GM18519 (cell line): ENCODE measurements around the gene SLFN12L.

Experiments
- ATAC-seq: cut with Tn5 transposase; IDR thresholded peaks from one replicate; pipeline ENCODE4 v1.9.1; 2021; ENCODE audit warnings: mild to moderate bottlenecking, moderate library complexity; ENCODE audit not compliant: unreplicated experiment, low FRiP score

The SLFN12L gene

DNA sequence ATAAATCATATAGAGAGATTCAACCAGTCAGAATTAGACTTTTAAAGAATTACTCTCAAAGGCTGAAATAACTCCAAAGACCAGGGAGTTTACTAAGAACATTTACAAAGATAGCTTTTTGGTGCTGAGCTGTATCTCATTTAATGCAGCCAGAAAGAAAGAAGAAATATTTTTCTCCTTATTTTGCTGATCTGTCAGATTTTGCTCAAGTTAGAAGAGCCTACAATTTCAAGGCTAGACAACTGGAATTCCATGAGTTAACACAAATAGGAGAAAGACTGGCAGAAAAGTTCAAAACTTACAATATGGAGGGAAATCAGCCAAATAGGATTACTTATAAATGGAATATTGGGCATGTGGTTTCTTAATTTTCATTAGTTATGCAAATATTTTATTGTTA lies 99.0 kb downstream of the SLFN12L start:
- no peak for ATAC-seq

- ATAC-seq = no peak
Measured at GRCh38 chr17:35433075-35433894, 104.2 kb downstream of the SLFN12L start.

DNA sequence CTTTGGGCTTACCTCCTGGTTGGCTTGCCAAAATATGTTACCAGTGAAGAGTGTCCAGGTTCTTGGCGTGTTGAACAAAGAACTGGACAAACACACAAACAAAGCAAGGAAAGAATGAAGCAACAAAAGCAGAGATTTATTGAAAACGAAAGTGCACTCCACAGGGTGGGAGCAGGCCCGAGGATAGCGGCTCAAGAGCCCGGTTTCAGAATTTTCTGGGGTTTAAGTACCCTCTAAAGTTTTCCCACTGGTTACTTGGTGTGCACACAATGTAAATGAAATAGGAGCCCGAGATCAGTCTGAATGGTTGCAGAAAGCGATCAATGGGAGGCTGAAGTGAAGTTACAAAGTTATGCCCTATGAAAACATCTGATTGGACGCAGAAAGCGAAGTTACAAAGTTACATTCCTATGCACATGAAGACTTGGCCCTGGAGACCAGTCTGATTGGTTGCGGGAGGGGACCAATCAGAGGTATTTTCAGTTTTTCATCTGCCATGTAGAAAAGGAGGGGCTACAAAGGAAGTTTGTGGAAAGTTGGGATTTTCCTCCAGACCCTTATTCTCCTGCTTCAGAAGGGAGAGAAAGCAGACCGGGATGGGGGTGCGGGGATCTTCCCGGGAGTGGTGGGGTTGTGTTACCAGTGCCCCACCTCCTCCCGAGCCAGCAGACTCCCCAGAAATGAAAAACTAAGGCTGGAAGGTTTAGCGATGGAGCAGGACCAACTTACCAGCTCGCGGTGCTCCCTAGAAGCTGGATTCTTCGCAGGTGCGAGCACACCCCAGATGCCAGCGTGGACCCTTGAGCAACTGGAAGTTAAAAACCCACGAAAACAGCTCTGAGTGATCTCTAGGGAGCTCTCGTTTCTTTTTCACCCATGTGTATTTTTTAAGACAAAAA lies 105.1 kb downstream of the SLFN12L start, which contains the start of gene SLFN12:
TSS of gene SLFN12 (minus strand) at position 325 of the 899 bp plus-strand sequence. CDS start 9,472 bp downstream, outside the sequence.
- ATAC-seq = no peak

GRCh38 chr17:35429702-35430101 lies 107.8 kb downstream of the SLFN12L start:
- no peak for ATAC-seq

- no peak for ATAC-seq
Measured at GRCh38 chr17:35428229-35428628, 109.2 kb downstream of the SLFN12L start.

DNA sequence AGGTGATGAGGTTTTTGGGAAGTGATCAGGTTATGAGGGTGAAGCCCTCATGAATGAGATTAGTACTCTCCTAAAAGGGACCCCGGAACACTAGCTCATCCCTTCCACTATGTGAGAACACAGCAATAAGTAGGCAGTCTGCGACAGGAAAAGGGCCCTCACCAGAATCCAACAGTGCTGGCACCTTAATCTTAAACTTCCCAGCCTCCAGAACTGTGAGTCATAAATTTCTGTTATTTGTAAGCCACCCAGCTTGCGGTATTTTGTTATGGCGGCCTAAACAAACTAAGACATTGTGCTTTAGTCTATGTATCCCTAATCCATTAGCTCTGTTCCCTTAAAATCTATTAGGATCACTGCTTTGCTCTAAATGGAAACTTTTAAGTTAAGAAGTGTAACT lies 113.7 kb downstream of the SLFN12L start:
- no peak for ATAC-seq
